ENCODE data around the gene CARNS1. TPM values are rescaled to one million over a fixed set of nuclear protein-coding genes. Genes with fewer than 3 reads are reported as not detected.
A peak's percentile ranks its signal among the peaks of the same experiment; 100 is the strongest.

Gene CARNS1
- total RNA-seq, 1 donor from 2014 or later: 1.7 TPM

DNA sequence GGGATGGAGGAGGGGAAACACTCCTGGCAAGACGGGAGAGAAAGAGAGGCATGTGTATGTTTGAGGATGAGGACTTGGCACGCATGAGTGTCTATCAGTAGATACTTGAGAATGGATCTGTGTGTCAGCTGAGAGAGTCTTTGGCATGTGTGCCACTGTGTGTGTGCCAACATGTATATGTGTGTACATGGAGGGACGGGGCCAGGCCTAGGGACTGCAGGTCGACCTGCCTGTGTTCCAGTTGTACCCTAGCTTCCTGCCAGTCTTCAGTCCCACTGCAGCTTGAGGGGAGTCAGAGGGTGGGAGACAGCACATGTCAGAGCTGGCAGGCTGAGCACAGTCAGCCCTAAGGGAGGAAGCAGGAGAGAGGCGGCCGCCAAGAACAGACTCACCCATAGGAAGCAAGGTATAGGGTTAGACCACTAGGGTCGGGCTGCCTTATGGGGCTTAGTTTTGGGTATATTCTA is 47.7 kb upstream of the CARNS1 start:
- no peak for DNase-seq (ENCODE audit: extremely low spot score in 2 of 2)
- H3K36me3 ChIP-seq: no peaks in the 10 kb centered on the region
- H3K4me1 ChIP-seq: peaks cover 81% of the 10 kb centered on the region
- no peak overlapping the region for H3K4me3 ChIP-seq
- no peaks in the 10 kb centered on the region for H3K9me3 ChIP-seq
- intact Hi-C loops (cut with DNase I): no loop called here
- H3K27ac ChIP-seq: peak overlapping the region; percentile 82
- TF ChIP-seq POLR2A (IDR thresholded peaks at IDR 0.05): no peak
- TF ChIP-seq, protein P1, sequence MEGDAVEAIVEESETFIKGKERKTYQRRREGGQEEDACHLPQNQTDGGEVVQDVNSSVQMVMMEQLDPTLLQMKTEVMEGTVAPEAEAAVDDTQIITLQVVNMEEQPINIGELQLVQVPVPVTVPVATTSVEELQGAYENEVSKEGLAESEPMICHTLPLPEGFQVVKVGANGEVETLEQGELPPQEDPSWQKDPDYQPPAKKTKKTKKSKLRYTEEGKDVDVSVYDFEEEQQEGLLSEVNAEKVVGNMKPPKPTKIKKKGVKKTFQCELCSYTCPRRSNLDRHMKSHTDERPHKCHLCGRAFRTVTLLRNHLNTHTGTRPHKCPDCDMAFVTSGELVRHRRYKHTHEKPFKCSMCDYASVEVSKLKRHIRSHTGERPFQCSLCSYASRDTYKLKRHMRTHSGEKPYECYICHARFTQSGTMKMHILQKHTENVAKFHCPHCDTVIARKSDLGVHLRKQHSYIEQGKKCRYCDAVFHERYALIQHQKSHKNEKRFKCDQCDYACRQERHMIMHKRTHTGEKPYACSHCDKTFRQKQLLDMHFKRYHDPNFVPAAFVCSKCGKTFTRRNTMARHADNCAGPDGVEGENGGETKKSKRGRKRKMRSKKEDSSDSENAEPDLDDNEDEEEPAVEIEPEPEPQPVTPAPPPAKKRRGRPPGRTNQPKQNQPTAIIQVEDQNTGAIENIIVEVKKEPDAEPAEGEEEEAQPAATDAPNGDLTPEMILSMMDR (IDR thresholded peaks at IDR 0.05): no peak
- no peak for TF ChIP-seq POLR2AphosphoS5 (IDR thresholded peaks at IDR 0.05; ENCODE audit: insufficient read depth in 1 of 2, low read depth in 1 of 2)
- H3K27me3 ChIP-seq: no peaks in the 10 kb centered on the region

DNA sequence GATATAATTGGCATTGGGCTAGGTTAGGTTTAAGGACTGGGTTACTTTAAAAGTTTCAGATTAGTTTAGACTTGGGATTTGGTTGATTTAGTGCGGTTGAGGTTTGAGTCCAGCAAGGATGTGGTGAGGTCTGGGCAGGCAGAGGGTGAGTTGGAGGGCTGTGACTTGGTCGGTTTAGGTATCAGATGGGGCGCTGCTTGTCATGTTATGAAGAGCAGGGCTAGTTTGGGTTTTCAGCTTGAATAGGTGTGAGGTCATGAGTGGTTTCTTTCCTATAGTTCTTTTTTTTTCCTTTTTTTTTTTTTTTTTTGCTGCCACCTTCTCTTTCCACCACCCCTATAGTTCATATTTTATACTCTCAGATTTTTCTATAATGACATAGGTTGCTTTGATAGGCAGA is 46.9 kb upstream of the CARNS1 start:
- intact Hi-C loops (cut with DNase I): no loop called here
- no peaks in the 10 kb centered on the region for H3K27me3 ChIP-seq
- no peak for DNase-seq (ENCODE audit: extremely low spot score in 2 of 2)
- H3K36me3 ChIP-seq: no peaks in the 10 kb centered on the region
- H3K9me3 ChIP-seq: no peaks in the 10 kb centered on the region
- no peak overlapping the region for H3K4me3 ChIP-seq
- peaks cover 83% of the 10 kb centered on the region for H3K4me1 ChIP-seq
- peak overlapping the region; percentile 82 for H3K27ac ChIP-seq
- TF ChIP-seq POLR2AphosphoS5 (IDR thresholded peaks at IDR 0.05; ENCODE audit: insufficient read depth in 1 of 2, low read depth in 1 of 2) (no peak), POLR2A (IDR thresholded peaks at IDR 0.05) (no peak)
- TF ChIP-seq, protein P1 (IDR thresholded peaks at IDR 0.05): no peak

DNA sequence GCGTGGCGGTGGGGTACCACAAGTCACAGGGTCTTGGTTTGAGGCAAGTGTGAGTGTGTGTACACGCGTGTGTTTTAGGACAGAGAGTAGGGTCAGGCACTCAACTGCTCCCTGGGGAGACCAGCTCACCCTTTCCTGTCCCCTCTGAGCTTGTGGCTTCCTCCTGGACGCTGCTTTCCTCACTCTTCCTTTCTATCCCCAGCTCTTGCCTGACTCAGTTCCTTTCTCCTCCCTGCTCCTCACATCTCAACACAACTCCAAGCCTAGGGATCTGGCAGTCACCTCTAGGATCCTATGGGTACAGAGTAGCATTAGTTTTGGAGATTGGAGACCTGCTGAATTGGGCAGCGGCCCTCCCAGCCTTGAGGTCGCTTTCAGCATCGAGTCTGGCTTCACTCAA is 46.2 kb upstream of the CARNS1 start:
- Histone ChIP-seq H3K9me3 (no peaks in the 10 kb centered on the region), H3K27ac (peak overlapping the region; percentile 98), H3K36me3 (no peaks in the 10 kb centered on the region), H3K4me3 (no peak overlapping the region), H3K4me1 (peaks cover 90% of the 10 kb centered on the region), H3K27me3 (no peaks in the 10 kb centered on the region)
- intact Hi-C loops (cut with DNase I): no loop called here
- TF ChIP-seq, protein P1 (IDR thresholded peaks at IDR 0.05): no peak
- TF ChIP-seq POLR2A (IDR thresholded peaks at IDR 0.05): no peak
- TF ChIP-seq POLR2AphosphoS5 (IDR thresholded peaks at IDR 0.05; ENCODE audit: insufficient read depth in 1 of 2, low read depth in 1 of 2): no peak
- no peak for DNase-seq (ENCODE audit: extremely low spot score in 2 of 2)

DNA sequence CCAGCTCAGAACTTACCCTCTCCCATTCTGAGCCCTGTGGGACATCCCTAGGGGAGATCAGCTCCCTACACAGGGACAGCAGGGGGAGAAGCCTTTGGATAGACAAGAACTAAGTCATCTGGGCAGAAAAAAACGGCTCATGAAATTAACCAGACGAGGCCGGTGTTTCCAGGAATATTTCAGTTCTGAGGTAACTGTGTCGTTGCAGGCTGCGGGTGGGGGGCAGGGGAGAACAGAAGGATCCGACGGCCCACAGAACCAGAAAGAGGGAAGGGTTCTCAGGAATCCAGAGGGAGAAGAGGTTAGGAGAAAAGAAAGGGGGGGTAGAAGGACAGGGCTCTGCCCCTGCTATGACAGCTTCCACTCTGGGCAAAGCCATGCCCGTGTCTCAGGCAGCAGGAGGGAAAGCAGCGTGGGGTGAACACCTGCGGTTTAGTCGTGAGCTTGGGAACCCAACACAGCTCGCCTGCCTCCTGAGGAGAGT is 45.6 kb upstream of the CARNS1 start:
- peak overlapping the region; percentile 98 for H3K27ac ChIP-seq

More for the DNA sequence above, 45.6 kb upstream of the CARNS1 start:
- DNase-seq (ENCODE audit: extremely low spot score in 2 of 2): no peak
- intact Hi-C loops (cut with DNase I): no loop called here
- no peak for TF ChIP-seq POLR2AphosphoS5 (IDR thresholded peaks at IDR 0.05; ENCODE audit: insufficient read depth in 1 of 2, low read depth in 1 of 2)
- TF ChIP-seq POLR2A (IDR thresholded peaks at IDR 0.05): no peak
- TF ChIP-seq, protein P1 (IDR thresholded peaks at IDR 0.05): no peak
- Histone ChIP-seq H3K4me1 (peaks cover 90% of the 10 kb centered on the region), H3K9me3 (no peaks in the 10 kb centered on the region), H3K36me3 (no peaks in the 10 kb centered on the region), H3K4me3 (peak overlapping the region in 1 of 2 donors; percentile 4), H3K27me3 (no peaks in the 10 kb centered on the region)
